IgD-negative memory B cell (primary cell): Measurements from ENCODE around the gene WDR37. TPM values are rescaled to one million over a fixed set of nuclear protein-coding genes. Genes with fewer than 3 reads are reported as not detected.
"Not testable (repeated sequence)": the region's sequence is repeated elsewhere in the genome, so short reads cannot be mapped to it uniquely, and the experiment has no call there.

Experiments used
- H3K27ac Mint-ChIP-seq, 3 donors: one replicate each; pipeline ENCODE4 v1.8.0; 2020 to 2022; ENCODE audit warnings: mild to moderate bottlenecking in 3 of 3, mixed read lengths in 3 of 3, moderate library complexity in 1 of 3
- H3K27me3 Mint-ChIP-seq: one replicate; pipeline ENCODE4 v1.8.0; 2021; ENCODE audit warnings: mixed read lengths
- H3K36me3 Mint-ChIP-seq: one replicate; pipeline ENCODE4 v1.8.0; 2020; ENCODE audit warnings: mild to moderate bottlenecking, mixed read lengths
- H3K4me1 Mint-ChIP-seq, 3 donors: one replicate each; pipeline ENCODE4 v1.8.0; 2020 to 2022; ENCODE audit warnings: mixed read lengths in 3 of 3, mild to moderate bottlenecking in 1 of 3
- H3K4me3 Mint-ChIP-seq, 4 donors: one replicate each; pipeline ENCODE4 v1.8.0; 2020 to 2022; ENCODE audit warnings: mild to moderate bottlenecking in 4 of 4, mixed read lengths in 4 of 4, moderate library complexity in 3 of 4
- H3K9me3 Mint-ChIP-seq, 3 donors: one replicate each; pipeline ENCODE4 v1.8.0; 2020 to 2021; ENCODE audit warnings: mixed read lengths in 3 of 3, mild to moderate bottlenecking in 1 of 3
- polyA plus RNA-seq: library from polyadenylated mRNA; unstranded; fragments of 300-500 nt; fragmentation: Illumina TruSeq; gene quantifications from one replicate; pipeline ENCODE4 v1.2.3, GENCODE V29; 2021

Gene WDR37
- polyA plus RNA-seq, 1 donor from 2014 or later, result 14.7 TPM

- Mint-ChIP-seq H3K36me3 (no peaks in the 10 kb centered on the region), H3K27ac (peak overlapping the region in 1 of 3 donors; percentile 83), H3K4me1 (peaks cover 0 to 4% (median 0%) of the 10 kb centered on the region in 3 donors), H3K27me3 (peaks cover 8% of the 10 kb centered on the region), H3K4me3 (no peak overlapping the region), H3K9me3 (no peaks in the 10 kb centered on the region)
These were observed 101.4 kb downstream of the WDR37 start for GRCh38 chr10:1157615-1157933.

- H3K36me3 Mint-ChIP-seq, result no peaks in the 10 kb centered on the region
- H3K9me3 Mint-ChIP-seq, result no peaks in the 10 kb centered on the region
- H3K27ac Mint-ChIP-seq, result peak overlapping the region in 1 of 3 donors; percentile 83
- H3K4me3 Mint-ChIP-seq, result no peak overlapping the region
- peaks cover 0 to 4% (median 0%) of the 10 kb centered on the region in 3 donors for H3K4me1 Mint-ChIP-seq
- peaks cover 8% of the 10 kb centered on the region for H3K27me3 Mint-ChIP-seq
These were observed 101.9 kb downstream of the WDR37 start for GRCh38 chr10:1158066-1158465.

GRCh38 chr10:1158536-1158935, 102.4 kb downstream of the WDR37 start:
- not testable (repeated sequence) for H3K9me3 Mint-ChIP-seq, H3K4me1 Mint-ChIP-seq, H3K36me3 Mint-ChIP-seq, H3K27me3 Mint-ChIP-seq, H3K27ac Mint-ChIP-seq
- H3K4me3 Mint-ChIP-seq, result peak overlapping the region in 1 of 4 donors; percentile 27

GRCh38 chr10:1159131-1160061, 103.2 kb downstream of the WDR37 start:
- H3K9me3 Mint-ChIP-seq, result peaks cover 0 to 1% (median 0%) of the 10 kb centered on the region in 3 donors
- peaks cover 0 to 4% (median 0%) of the 10 kb centered on the region in 3 donors for H3K4me1 Mint-ChIP-seq
- peaks cover 6% of the 10 kb centered on the region for H3K27me3 Mint-ChIP-seq
- H3K36me3 Mint-ChIP-seq, result no peaks in the 10 kb centered on the region
- peak overlapping the region in 1 of 4 donors; percentile 27 for H3K4me3 Mint-ChIP-seq
- H3K27ac Mint-ChIP-seq, result no peak overlapping the region

GRCh38 chr10:1160561-1161314, 104.6 kb downstream of the WDR37 start:
- Mint-ChIP-seq H3K27me3 (peaks cover 5% of the 10 kb centered on the region), H3K4me3 (no peak overlapping the region), H3K4me1 (peaks cover 0 to 4% (median 0%) of the 10 kb centered on the region in 3 donors), H3K9me3 (peaks cover 0 to 4% (median 0%) of the 10 kb centered on the region in 3 donors), H3K36me3 (no peaks in the 10 kb centered on the region), H3K27ac (no peak overlapping the region)

GRCh38 chr10:1161315-1161673, 105.1 kb downstream of the WDR37 start:
- H3K27me3 Mint-ChIP-seq, H3K4me3 Mint-ChIP-seq, H3K27ac Mint-ChIP-seq, H3K36me3 Mint-ChIP-seq, H3K4me1 Mint-ChIP-seq, H3K9me3 Mint-ChIP-seq: not testable (repeated sequence)

GRCh38 chr10:1162481-1163203, 106.5 kb downstream of the WDR37 start:
- Mint-ChIP-seq H3K4me3 (no peak overlapping the region), H3K9me3 (peaks cover 0 to 4% (median 0%) of the 10 kb centered on the region in 3 donors), H3K36me3 (no peaks in the 10 kb centered on the region), H3K27ac (no peak overlapping the region), H3K27me3 (peaks cover 6% of the 10 kb centered on the region), H3K4me1 (peaks cover 0 to 4% (median 0%) of the 10 kb centered on the region in 3 donors)

GRCh38 chr10:1163204-1163660, 107.0 kb downstream of the WDR37 start:
- Mint-ChIP-seq H3K4me3 (no peak overlapping the region), H3K27ac (no peak overlapping the region), H3K36me3 (no peaks in the 10 kb centered on the region), H3K9me3 (peaks cover 0 to 4% (median 0%) of the 10 kb centered on the region in 3 donors), H3K4me1 (peaks cover 0 to 4% (median 0%) of the 10 kb centered on the region in 3 donors), H3K27me3 (peaks cover 6% of the 10 kb centered on the region)

GRCh38 chr10:1163831-1164230, 107.6 kb downstream of the WDR37 start:
- H3K27me3 Mint-ChIP-seq, result peaks cover 6% of the 10 kb centered on the region
- H3K9me3 Mint-ChIP-seq, result peaks cover 0 to 4% (median 0%) of the 10 kb centered on the region in 3 donors
- peak overlapping the region in 1 of 3 donors; percentile 78 for H3K27ac Mint-ChIP-seq

GRCh38 chr10:1166101-1166827, 110.1 kb downstream of the WDR37 start:
- Mint-ChIP-seq H3K27me3 (peaks cover 6% of the 10 kb centered on the region), H3K9me3 (peaks cover 0 to 4% (median 0%) of the 10 kb centered on the region in 3 donors), H3K4me3 (no peak overlapping the region), H3K27ac (no peak overlapping the region), H3K4me1 (peaks cover 0 to 4% (median 0%) of the 10 kb centered on the region in 3 donors), H3K36me3 (no peaks in the 10 kb centered on the region)

More at GRCh38 chr10:1163831-1164230, 107.6 kb downstream of the WDR37 start:
- no peaks in the 10 kb centered on the region for H3K36me3 Mint-ChIP-seq
- H3K4me1 Mint-ChIP-seq, result peaks cover 0 to 4% (median 0%) of the 10 kb centered on the region in 3 donors
- no peak overlapping the region for H3K4me3 Mint-ChIP-seq

GRCh38 chr10:1166828-1167275, 110.7 kb downstream of the WDR37 start:
- Mint-ChIP-seq H3K4me3 (no peak overlapping the region), H3K4me1 (peaks cover 0 to 2% (median 0%) of the 10 kb centered on the region in 3 donors), H3K36me3 (no peaks in the 10 kb centered on the region), H3K27me3 (peaks cover 5% of the 10 kb centered on the region), H3K9me3 (peaks cover 0 to 4% (median 0%) of the 10 kb centered on the region in 3 donors), H3K27ac (no peak overlapping the region)

GRCh38 chr10:1168763-1169162, 112.6 kb downstream of the WDR37 start:
- H3K4me3 Mint-ChIP-seq, result no peak overlapping the region
- peaks cover 0 to 4% (median 0%) of the 10 kb centered on the region in 3 donors for H3K9me3 Mint-ChIP-seq
- peaks cover 5% of the 10 kb centered on the region for H3K27me3 Mint-ChIP-seq
- no peaks in the 10 kb centered on the region for H3K36me3 Mint-ChIP-seq
- no peaks in the 10 kb centered on the region for H3K4me1 Mint-ChIP-seq
- no peak overlapping the region for H3K27ac Mint-ChIP-seq

- H3K27me3 Mint-ChIP-seq, result peaks cover 5% of the 10 kb centered on the region
- no peak overlapping the region for H3K4me3 Mint-ChIP-seq
- peaks cover 0 to 2% (median 0%) of the 10 kb centered on the region in 3 donors for H3K4me1 Mint-ChIP-seq
- peaks cover 0 to 3% (median 0%) of the 10 kb centered on the region in 3 donors for H3K9me3 Mint-ChIP-seq
- H3K36me3 Mint-ChIP-seq, result no peaks in the 10 kb centered on the region
- H3K27ac Mint-ChIP-seq, result no peak overlapping the region
These were observed 113.2 kb downstream of the WDR37 start for GRCh38 chr10:1169186-1169885.
